HEK293 (cell line): ENCODE results near the gene ABCA5.

Source experiments
- CTCF ChIA-PET: fragments of 350-600 bp; formaldehyde crosslinking; extraction: SDS; loops from one replicate; lab custom pipeline; 2021; ENCODE audit warnings: antibody characterized with exemption; lab: Yijun Ruan, JAX
- POLR2A ChIA-PET: fragments of 300-600 bp; formaldehyde crosslinking; extraction: SDS; loops from one replicate; lab custom pipeline; 2020; ENCODE audit warnings: antibody characterized with exemption, inconsistent platforms; lab: Yijun Ruan, JAX
- H3K27ac ChIP-seq: fragments of 200-500 bp; sonication (Bioruptor generic); 2 replicates; pipeline ENCODE4 v1.5.1; 2014; ENCODE audit warnings: low read depth, low read length, control low read depth, inconsistent platforms; ENCODE audit errors: extremely low read depth
- H3K36me3 ChIP-seq, 2 experiments: fragments of 200-500 bp in 1 of 2; sonication (Bioruptor generic) in 1 of 2; 1 replicate in 1 of 2; 2 replicates in 1 of 2; pipeline ENCODE4 v1.5.1; 2014 to 2017; ENCODE audit warnings: inconsistent platforms in 2 of 2, low read length in 2 of 2; ENCODE audit not compliant: control insufficient read depth in 2 of 2, insufficient read depth in 1 of 2
- H3K4me1 ChIP-seq: fragments of 200-500 bp; sonication (Bioruptor generic); 2 replicates; pipeline ENCODE4 v1.5.1; 2014; ENCODE audit warnings: mild to moderate bottlenecking, low read length, inconsistent platforms; ENCODE audit not compliant: control insufficient read depth, insufficient read depth
- H3K4me3 ChIP-seq: 2 replicates; pipeline ENCODE4 v1.5.1; 2011; ENCODE audit warnings: low read depth, mild to moderate bottlenecking, control low read depth, low read length, moderate library complexity
- H3K9me3 ChIP-seq: fragments of 200-500 bp; sonication (Bioruptor generic); 2 replicates; pipeline ENCODE4 v1.5.1; 2014; ENCODE audit warnings: low read depth, low read length, inconsistent platforms; ENCODE audit not compliant: control insufficient read depth, insufficient read depth
- ATF2 ChIP-seq: fragments of 450-650 bp; formaldehyde crosslinking; IDR thresholded peaks from 2 replicates; pipeline ENCODE4 v1.5.1; 2016; ENCODE audit warnings: missing biosample characterization, missing genetic modification characterization, low read depth
- ELK4 ChIP-seq: IDR thresholded peaks from 2 replicates; pipeline ENCODE4 v1.6.1; 2011; ENCODE audit warnings: mild to moderate bottlenecking, low read depth, low read length, borderline replicate concordance
- FEZF1 ChIP-seq: fragments of 450-650 bp; formaldehyde crosslinking; IDR thresholded peaks from 2 replicates; pipeline ENCODE4 v1.5.1; 2016; ENCODE audit warnings: missing biosample characterization, missing genetic modification characterization
- KLF1 ChIP-seq: fragments of 450-650 bp; formaldehyde crosslinking; IDR thresholded peaks from 2 replicates; pipeline ENCODE4 v1.5.1; 2016; ENCODE audit warnings: missing biosample characterization, missing genetic modification characterization
- MYNN ChIP-seq: fragments of 450-650 bp; formaldehyde crosslinking; IDR thresholded peaks from 2 replicates; pipeline ENCODE4 v1.5.1; 2016; ENCODE audit warnings: missing biosample characterization, missing genetic modification characterization, borderline replicate concordance
- OSR2 ChIP-seq: fragments of 450-650 bp; formaldehyde crosslinking; IDR thresholded peaks from 2 replicates; pipeline ENCODE4 v1.5.1; 2016; ENCODE audit warnings: missing biosample characterization, missing genetic modification characterization
- SETDB1 ChIP-seq: IDR thresholded peaks from one replicate; pipeline ENCODE4 v1.6.1; 2017; ENCODE audit warnings: mild to moderate bottlenecking, low read length, moderate library complexity, mixed read lengths; ENCODE audit not compliant: insufficient read length
- YY1 ChIP-seq: fragments of 450-650 bp; formaldehyde crosslinking; IDR thresholded peaks from 2 replicates; pipeline ENCODE4 v1.5.1; 2018; ENCODE audit warnings: missing biosample characterization, missing genetic modification characterization
- ZFP41 ChIP-seq: fragments of 450-650 bp; formaldehyde crosslinking; IDR thresholded peaks from 2 replicates; pipeline ENCODE4 v1.5.1; 2016; ENCODE audit warnings: missing biosample characterization, missing genetic modification characterization, borderline replicate concordance
- ZNF132 ChIP-seq: fragments of 450-650 bp; formaldehyde crosslinking; IDR thresholded peaks from 2 replicates; pipeline ENCODE4 v1.5.1; 2017; ENCODE audit warnings: missing biosample characterization, missing genetic modification characterization, borderline replicate concordance
- ZNF214 ChIP-seq: fragments of 450-650 bp; formaldehyde crosslinking; IDR thresholded peaks from 2 replicates; pipeline ENCODE4 v1.5.1; 2017; ENCODE audit warnings: missing biosample characterization, mild to moderate bottlenecking, missing genetic modification characterization, borderline replicate concordance
- ZNF239 ChIP-seq: fragments of 450-650 bp; formaldehyde crosslinking; IDR thresholded peaks from 2 replicates; pipeline ENCODE4 v1.5.1; 2016; ENCODE audit warnings: missing biosample characterization, missing genetic modification characterization
- ZNF280D ChIP-seq: fragments of 450-650 bp; formaldehyde crosslinking; IDR thresholded peaks from 2 replicates; pipeline ENCODE4 v1.5.1; 2016; ENCODE audit warnings: missing biosample characterization, missing genetic modification characterization
- ZNF488 ChIP-seq: fragments of 450-650 bp; formaldehyde crosslinking; IDR thresholded peaks from 2 replicates; pipeline ENCODE4 v1.5.1; 2016; ENCODE audit warnings: missing biosample characterization, missing genetic modification characterization
- ZNF558 ChIP-seq: fragments of 450-650 bp; formaldehyde crosslinking; IDR thresholded peaks from 2 replicates; pipeline ENCODE4 v1.5.1; 2016; ENCODE audit warnings: missing biosample characterization, missing genetic modification characterization
- ZNF692 ChIP-seq: fragments of 450-650 bp; formaldehyde crosslinking; IDR thresholded peaks from 2 replicates; pipeline ENCODE4 v1.5.1; 2016; ENCODE audit warnings: missing biosample characterization, missing genetic modification characterization
- ZNF785 ChIP-seq: fragments of 450-650 bp; formaldehyde crosslinking; IDR thresholded peaks from 2 replicates; pipeline ENCODE4 v1.5.1; 2016; ENCODE audit warnings: missing biosample characterization, missing genetic modification characterization
- ZSCAN16 ChIP-seq: fragments of 450-650 bp; formaldehyde crosslinking; IDR thresholded peaks from 2 replicates; pipeline ENCODE4 v1.5.1; 2016; ENCODE audit warnings: missing biosample characterization, missing genetic modification characterization
- ZXDB ChIP-seq: fragments of 450-650 bp; formaldehyde crosslinking; IDR thresholded peaks from 2 replicates; pipeline ENCODE4 v1.5.1; 2016; ENCODE audit warnings: missing biosample characterization, missing genetic modification characterization

The ABCA5 gene

GRCh38 chr17:69325518-69326376, 1.2 kb downstream of the ABCA5 start (continued):
- TF ChIP-seq ZNF280D (tag by site-specific recombination) (no peak), ZNF785 (tag by site-specific recombination) (no peak), FEZF1 (tag by site-specific recombination) (peak; percentile 35; the same call in 1 of the 2 replicates), ATF2 (tag by site-specific recombination) (no peak)

GRCh38 chr17:69323806-69324205, 3.1 kb downstream of the ABCA5 start:
- POLR2A ChIA-PET, result no interaction called here
- Histone ChIP-seq H3K9me3 (no peaks in the 10 kb centered on the region), H3K27ac (no peak overlapping the region), H3K4me1 (peaks cover 20% of the 10 kb centered on the region), H3K36me3 (no peaks in the 10 kb centered on the region; a peak in 1 of 3 replicates), H3K4me3 (no peak overlapping the region)
- CTCF ChIA-PET, result interaction anchor here (0.7 kb wide), 1 partner anchor 60 kb away, joined by 3 read pairs; no protein-coding TSS in a partner anchor
- no peak for TF ChIP-seq ELK4
- no peak for TF ChIP-seq ZNF214 (tag by site-specific recombination)
- no peak for TF ChIP-seq ZFP41
- no peak for TF ChIP-seq KLF1
- no peak for TF ChIP-seq ZNF132 (tag by site-specific recombination)
- TF ChIP-seq ZXDB (tag by site-specific recombination), result no peak
- no peak for TF ChIP-seq ZNF488 (tag by site-specific recombination)
- TF ChIP-seq SETDB1, result no peak
- TF ChIP-seq MYNN (tag by site-specific recombination), result no peak
- TF ChIP-seq ZNF692 (tag by site-specific recombination), result no peak
- TF ChIP-seq ZNF558, result no peak
- TF ChIP-seq ZSCAN16 (tag by site-specific recombination), result no peak
- no peak for TF ChIP-seq OSR2 (tag by site-specific recombination)
- no peak for TF ChIP-seq ZNF239
- no peak for TF ChIP-seq YY1
